ENCODE results near the gene FPR1. TPM values are rescaled to one million over a fixed set of nuclear protein-coding genes. Genes with fewer than 3 reads are reported as not detected.

Gene FPR1
- total RNA-seq, 1 donor, result 5.1 TPM

DNA sequence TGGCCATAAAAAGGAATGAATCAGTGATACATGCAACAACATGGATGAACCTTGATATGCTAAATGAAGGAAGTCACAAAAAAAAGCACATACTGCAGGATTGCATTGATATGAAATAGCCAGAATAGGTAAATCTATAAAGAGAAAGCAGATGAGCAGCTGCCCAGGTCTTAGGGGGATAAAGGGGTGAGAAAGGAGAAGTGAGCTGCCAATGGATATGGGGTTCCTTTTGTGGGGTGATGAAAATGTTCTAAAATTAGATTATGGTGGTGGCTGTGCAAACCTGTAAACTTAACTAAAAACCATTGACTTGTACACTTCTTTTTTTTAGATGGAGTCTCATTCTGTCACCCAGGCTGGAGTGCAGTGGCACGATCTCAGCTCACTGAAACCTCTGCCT, 40.0 kb downstream of the FPR1 start:
- Histone ChIP-seq H3K9me3 (ENCODE audit: low read depth, low read length) (no peaks in the 10 kb centered on the region), H3K36me3 (ENCODE audit: insufficient read depth, low read length) (peaks cover 18% of the 10 kb centered on the region), H3K4me1 (ENCODE audit: insufficient read depth, low read length) (no peaks in the 10 kb centered on the region), H3K4me2 (ENCODE audit: insufficient read depth, low read length) (no peak overlapping the region), H3K4me3 (ENCODE audit: insufficient read depth, low read length) (no peak overlapping the region), H3K27ac (ENCODE audit: low read depth, low read length) (no peak overlapping the region), H3K79me2 (ENCODE audit: insufficient read depth, low read length) (no peaks in the 10 kb centered on the region), H2AFZ (ENCODE audit: low read length) (no peak overlapping the region), H4K20me1 (ENCODE audit: insufficient read depth, low read length) (peaks cover 3% of the 10 kb centered on the region), H3K27me3 (ENCODE audit: insufficient read depth, low read length) (no peaks in the 10 kb centered on the region)
- TF ChIP-seq, protein P1, sequence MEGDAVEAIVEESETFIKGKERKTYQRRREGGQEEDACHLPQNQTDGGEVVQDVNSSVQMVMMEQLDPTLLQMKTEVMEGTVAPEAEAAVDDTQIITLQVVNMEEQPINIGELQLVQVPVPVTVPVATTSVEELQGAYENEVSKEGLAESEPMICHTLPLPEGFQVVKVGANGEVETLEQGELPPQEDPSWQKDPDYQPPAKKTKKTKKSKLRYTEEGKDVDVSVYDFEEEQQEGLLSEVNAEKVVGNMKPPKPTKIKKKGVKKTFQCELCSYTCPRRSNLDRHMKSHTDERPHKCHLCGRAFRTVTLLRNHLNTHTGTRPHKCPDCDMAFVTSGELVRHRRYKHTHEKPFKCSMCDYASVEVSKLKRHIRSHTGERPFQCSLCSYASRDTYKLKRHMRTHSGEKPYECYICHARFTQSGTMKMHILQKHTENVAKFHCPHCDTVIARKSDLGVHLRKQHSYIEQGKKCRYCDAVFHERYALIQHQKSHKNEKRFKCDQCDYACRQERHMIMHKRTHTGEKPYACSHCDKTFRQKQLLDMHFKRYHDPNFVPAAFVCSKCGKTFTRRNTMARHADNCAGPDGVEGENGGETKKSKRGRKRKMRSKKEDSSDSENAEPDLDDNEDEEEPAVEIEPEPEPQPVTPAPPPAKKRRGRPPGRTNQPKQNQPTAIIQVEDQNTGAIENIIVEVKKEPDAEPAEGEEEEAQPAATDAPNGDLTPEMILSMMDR (IDR thresholded peaks at IDR 0.05; ENCODE audit: extremely low read depth, low read depth, low read length), result no peak
- DNase-seq (ENCODE audit: insufficient read length, low spot score, missing footprints), result no peak

DNA sequence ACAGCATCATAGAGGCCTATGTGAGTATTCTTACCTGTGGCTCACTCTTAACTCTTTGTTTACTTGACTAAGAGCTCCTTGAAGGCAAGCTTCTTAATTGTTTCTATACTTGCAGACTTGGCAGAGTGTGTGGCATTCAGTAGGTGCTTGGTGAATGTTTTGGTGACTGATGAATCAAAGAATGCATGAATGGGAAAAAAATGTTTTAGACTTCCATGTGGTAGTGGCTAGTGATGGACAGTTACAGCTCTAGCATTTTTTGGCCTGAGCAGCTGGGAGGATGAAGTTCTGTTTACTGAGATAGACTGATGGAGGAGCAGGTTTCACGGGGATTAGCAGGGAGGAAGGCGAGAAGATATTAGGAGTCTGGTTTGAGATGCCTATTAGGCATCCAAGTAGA, 41.5 kb downstream of the FPR1 start:
- no peak overlapping the region for H2AFZ ChIP-seq (ENCODE audit: low read length)
- DNase-seq (ENCODE audit: insufficient read length, low spot score, missing footprints), result no peak
- H3K4me2 ChIP-seq (ENCODE audit: insufficient read depth, low read length), result no peak overlapping the region

DNA sequence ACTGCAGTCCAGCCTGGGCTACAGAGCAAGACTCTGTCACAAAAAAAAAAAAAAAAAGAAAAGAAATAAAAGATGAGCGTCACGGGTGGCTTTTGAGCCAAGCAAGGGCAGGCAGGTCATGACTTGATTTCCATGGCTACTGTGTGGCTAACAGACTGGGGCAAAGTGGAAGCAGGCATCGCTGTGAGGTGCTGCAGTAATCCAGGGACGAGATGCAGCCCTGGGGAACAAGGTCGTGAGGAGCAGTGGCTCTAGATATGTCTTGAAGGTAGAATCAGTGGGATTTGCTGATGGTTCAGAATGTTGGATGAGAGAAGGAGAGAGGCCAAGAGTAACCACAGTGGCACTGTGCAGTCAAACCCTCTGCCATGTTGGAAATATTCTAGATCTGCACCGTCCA, 42.1 kb downstream of the FPR1 start:
- H3K4me2 ChIP-seq (ENCODE audit: insufficient read depth, low read length), result no peak overlapping the region
- no peaks in the 10 kb centered on the region for H3K27me3 ChIP-seq (ENCODE audit: insufficient read depth, low read length)
- no peaks in the 10 kb centered on the region for H3K9me3 ChIP-seq (ENCODE audit: low read depth, low read length)
- H4K20me1 ChIP-seq (ENCODE audit: insufficient read depth, low read length), result peaks cover 3% of the 10 kb centered on the region
- DNase-seq (ENCODE audit: insufficient read length, low spot score, missing footprints), result no peak
- TF ChIP-seq, protein P1 (IDR thresholded peaks at IDR 0.05; ENCODE audit: extremely low read depth, low read depth, low read length), result no peak
- H3K79me2 ChIP-seq (ENCODE audit: insufficient read depth, low read length), result peaks cover 5% of the 10 kb centered on the region
- H3K27ac ChIP-seq (ENCODE audit: low read depth, low read length), result no peak overlapping the region
- H2AFZ ChIP-seq (ENCODE audit: low read length), result no peak overlapping the region
- peaks cover 36% of the 10 kb centered on the region for H3K36me3 ChIP-seq (ENCODE audit: insufficient read depth, low read length)
- H3K4me3 ChIP-seq (ENCODE audit: insufficient read depth, low read length), result no peak overlapping the region
- peaks cover 10% of the 10 kb centered on the region for H3K4me1 ChIP-seq (ENCODE audit: insufficient read depth, low read length)

More for the DNA sequence above, 41.5 kb downstream of the FPR1 start:
- Histone ChIP-seq H3K9me3 (ENCODE audit: low read depth, low read length) (no peaks in the 10 kb centered on the region), H3K27ac (ENCODE audit: low read depth, low read length) (no peak overlapping the region), H4K20me1 (ENCODE audit: insufficient read depth, low read length) (peaks cover 3% of the 10 kb centered on the region), H3K27me3 (ENCODE audit: insufficient read depth, low read length) (no peaks in the 10 kb centered on the region), H3K36me3 (ENCODE audit: insufficient read depth, low read length) (peaks cover 33% of the 10 kb centered on the region), H3K4me1 (ENCODE audit: insufficient read depth, low read length) (peaks cover 4% of the 10 kb centered on the region), H3K79me2 (ENCODE audit: insufficient read depth, low read length) (peaks cover 3% of the 10 kb centered on the region), H3K4me3 (ENCODE audit: insufficient read depth, low read length) (no peak overlapping the region)
- TF ChIP-seq, protein P1 (IDR thresholded peaks at IDR 0.05; ENCODE audit: extremely low read depth, low read depth, low read length), result no peak

DNA sequence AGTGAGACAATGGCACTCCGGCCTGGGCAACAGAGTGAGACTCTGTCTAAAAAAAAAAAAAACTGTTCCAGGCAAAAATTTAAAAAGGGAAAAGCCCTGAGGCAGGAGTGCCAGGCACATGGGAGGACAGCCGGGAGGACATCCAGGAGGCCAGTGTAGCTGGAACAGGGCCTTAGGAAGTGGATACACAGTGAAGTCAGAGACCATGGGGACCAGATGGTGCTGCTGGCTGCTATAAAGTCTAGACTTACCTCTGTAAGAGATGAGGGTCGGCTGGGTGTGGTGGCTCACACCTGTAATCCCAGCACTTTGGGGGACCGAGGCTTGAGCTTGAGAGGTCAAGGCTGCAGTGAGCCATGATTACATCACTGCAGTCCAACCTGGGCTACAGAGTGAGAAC, 42.9 kb downstream of the FPR1 start:
- TF ChIP-seq, protein P1 (IDR thresholded peaks at IDR 0.05; ENCODE audit: extremely low read depth, low read depth, low read length), result no peak
- Histone ChIP-seq H3K79me2 (ENCODE audit: insufficient read depth, low read length) (peaks cover 8% of the 10 kb centered on the region), H4K20me1 (ENCODE audit: insufficient read depth, low read length) (peaks cover 3% of the 10 kb centered on the region), H3K27me3 (ENCODE audit: insufficient read depth, low read length) (no peaks in the 10 kb centered on the region), H3K4me3 (ENCODE audit: insufficient read depth, low read length) (no peak overlapping the region), H3K9me3 (ENCODE audit: low read depth, low read length) (no peaks in the 10 kb centered on the region), H3K36me3 (ENCODE audit: insufficient read depth, low read length) (peaks cover 36% of the 10 kb centered on the region), H2AFZ (ENCODE audit: low read length) (no peak overlapping the region), H3K4me1 (ENCODE audit: insufficient read depth, low read length) (peaks cover 13% of the 10 kb centered on the region), H3K4me2 (ENCODE audit: insufficient read depth, low read length) (no peak overlapping the region), H3K27ac (ENCODE audit: low read depth, low read length) (no peak overlapping the region)
- DNase-seq (ENCODE audit: insufficient read length, low spot score, missing footprints), result no peak
